OCI-LY3 (cell line): ENCODE data around the gene SPATA17.
A peak's percentile ranks its signal among the peaks of the same experiment; 100 is the strongest.

Experiments used
- H2AFZ ChIP-seq: fragments of 200-600, 300-600 bp; shearing (Covaris generic); 2 replicates; pipeline ENCODE4 v1.6.0; 2014; ENCODE audit warnings: antibody characterized with exemption, low read depth, low read length
- H3K27ac ChIP-seq: fragments of 200-600, 300-600 bp; sonication (generic); 2 replicates; pipeline ENCODE4 v1.5.1; 2014; ENCODE audit warnings: mild to moderate bottlenecking, low read length, moderate library complexity, mixed read lengths
- H3K27me3 ChIP-seq: fragments of 200-600, 300-600 bp; sonication (generic); 2 replicates; pipeline ENCODE4 v1.6.1; 2014; ENCODE audit warnings: low read depth, low read length, mixed read lengths
- H3K36me3 ChIP-seq: fragments of 200-600, 300-600 bp; sonication (generic); replicated peaks from 2 replicates; pipeline ENCODE3; 2014; ENCODE audit warnings: low read depth, low read length, mixed read lengths
- H3K4me1 ChIP-seq: fragments of 300-600, 200-600 bp; sonication (generic); 2 replicates; pipeline ENCODE4 v1.6.1; 2014; ENCODE audit warnings: low read length, mixed read lengths
- H3K4me2 ChIP-seq: fragments of 200-600, 300-600 bp; sonication (generic); 2 replicates; pipeline ENCODE4 v1.6.1; 2014; ENCODE audit warnings: low read length, mixed read lengths
- H3K4me3 ChIP-seq: fragments of 300-600, 200-600 bp; sonication (generic); 2 replicates; pipeline ENCODE4 v1.5.1; 2014; ENCODE audit warnings: antibody characterized with exemption, mild to moderate bottlenecking, low read length, moderate library complexity
- H3K79me2 ChIP-seq: fragments of 300-600, 200-600 bp; shearing (Covaris generic); 2 replicates; pipeline ENCODE4 v1.6.1; 2014; ENCODE audit warnings: mild to moderate bottlenecking, low read length, mixed read lengths
- H3K9ac ChIP-seq: fragments of 300-600, 200-600 bp; shearing (Covaris generic); 2 replicates; pipeline ENCODE4 v1.6.0; 2014; ENCODE audit warnings: mild to moderate bottlenecking, low read length, moderate library complexity
- H3K9me3 ChIP-seq: fragments of 200-600, 300-600 bp; shearing (Covaris generic); 2 replicates; pipeline ENCODE4 v1.6.1; 2014; ENCODE audit warnings: low read length, mixed read lengths; ENCODE audit not compliant: insufficient read depth
- H4K20me1 ChIP-seq: fragments of 200-600, 300-600 bp; sonication (generic); 2 replicates; pipeline ENCODE4 v1.6.1; 2016; ENCODE audit warnings: low read length, mixed read lengths; ENCODE audit not compliant: insufficient read depth
- CTCF ChIP-seq: fragments of 200-600, 300-600 bp; sonication (generic); IDR thresholded peaks from 2 replicates; pipeline ENCODE4 v1.5.1; 2014; ENCODE audit warnings: antibody characterized with exemption, low read length, low read depth
- EZH2phosphoT487 ChIP-seq: fragments of 200-600 bp; shearing (Covaris generic); IDR thresholded peaks from 2 replicates; pipeline ENCODE4 v1.6.1; 2018; ENCODE audit warnings: antibody characterized with exemption, mixed run types, low read depth

The SPATA17 gene

GRCh38 chr1:217881607-217882332, 250.6 kb downstream of the SPATA17 start:
- Histone ChIP-seq H4K20me1 (no peaks in the 10 kb centered on the region), H3K27ac (no peak overlapping the region), H3K9me3 (no peaks in the 10 kb centered on the region; the same call in 1 of the 2 replicates), H3K4me2 (no peak overlapping the region), H3K79me2 (no peaks in the 10 kb centered on the region), H3K9ac (no peak overlapping the region), H3K4me1 (no peaks in the 10 kb centered on the region), H3K4me3 (no peak overlapping the region), H3K27me3 (no peaks in the 10 kb centered on the region), H2AFZ (no peak overlapping the region), H3K36me3 (no peaks in the 10 kb centered on the region)
- TF ChIP-seq EZH2phosphoT487 (no peak), CTCF (no peak)

- H3K79me2 ChIP-seq, result no peaks in the 10 kb centered on the region
- no peaks in the 10 kb centered on the region for H4K20me1 ChIP-seq
- no peak overlapping the region for H3K4me3 ChIP-seq
- no peak overlapping the region for H3K4me2 ChIP-seq
- H3K27ac ChIP-seq, result no peak overlapping the region
- no peaks in the 10 kb centered on the region; the same call in 1 of the 2 replicates for H3K9me3 ChIP-seq
- no peak overlapping the region for H3K9ac ChIP-seq
- peaks cover 10% of the 10 kb centered on the region; the same call in 1 of the 2 replicates for H3K4me1 ChIP-seq
- no peak for TF ChIP-seq EZH2phosphoT487
- no peak for TF ChIP-seq CTCF
- H2AFZ ChIP-seq, result no peak overlapping the region
- H3K36me3 ChIP-seq, result no peaks in the 10 kb centered on the region
- H3K27me3 ChIP-seq, result 0 out of 2 replicates have a peak, but pooled peaks cover 2% of the 10 kb centered on the region
Observed at GRCh38 chr1:217885181-217885580, 254.0 kb downstream of the SPATA17 start.

- H3K4me2 ChIP-seq, result 0 out of 2 replicates have a peak overlapping the region, but pooled peaks have one; percentile 56
- H2AFZ ChIP-seq, result no peak overlapping the region
- no peak overlapping the region for H3K27ac ChIP-seq
- TF ChIP-seq CTCF (no peak), EZH2phosphoT487 (no peak)
- no peaks in the 10 kb centered on the region; the same call in 1 of the 2 replicates for H3K9me3 ChIP-seq
- no peaks in the 10 kb centered on the region for H4K20me1 ChIP-seq
- no peak overlapping the region for H3K9ac ChIP-seq
- no peaks in the 10 kb centered on the region for H3K79me2 ChIP-seq
- 0 out of 2 replicates have a peak, but pooled peaks cover 2% of the 10 kb centered on the region for H3K27me3 ChIP-seq
- no peak overlapping the region for H3K4me3 ChIP-seq
- H3K4me1 ChIP-seq, result peaks cover 19% of the 10 kb centered on the region
- no peaks in the 10 kb centered on the region for H3K36me3 ChIP-seq
Observed at GRCh38 chr1:217888328-217888727, 257.2 kb downstream of the SPATA17 start.

GRCh38 chr1:217889401-217889800, 258.3 kb downstream of the SPATA17 start:
- H3K36me3 ChIP-seq, result no peaks in the 10 kb centered on the region
- TF ChIP-seq CTCF, result peak; percentile 18; the same call in 1 of the 2 replicates
- TF ChIP-seq EZH2phosphoT487, result no peak
- no peaks in the 10 kb centered on the region for H4K20me1 ChIP-seq
- no peak overlapping the region for H3K27ac ChIP-seq
- no peak overlapping the region for H3K4me3 ChIP-seq
- no peaks in the 10 kb centered on the region for H3K9me3 ChIP-seq
- H3K27me3 ChIP-seq, result 0 out of 2 replicates have a peak, but pooled peaks cover 2% of the 10 kb centered on the region
- peaks cover 25% of the 10 kb centered on the region for H3K4me1 ChIP-seq
- no peaks in the 10 kb centered on the region for H3K79me2 ChIP-seq
- H3K4me2 ChIP-seq, result no peak overlapping the region
- no peak overlapping the region for H3K9ac ChIP-seq
- H2AFZ ChIP-seq, result no peak overlapping the region
